SK-N-MC (cell line): ENCODE results near the gene PRDX1.
"Not testable (repeated sequence)": the region's sequence is repeated elsewhere in the genome, so short reads cannot be mapped to it uniquely, and the experiment has no call there.

ENCODE experiments used
- EZH2 ChIP-seq: fragments of 200-600 bp; sonication (generic); IDR thresholded peaks from one replicate; pipeline ENCODE4 v1.6.1; 2017; ENCODE audit warnings: antibody characterized with exemption
- FOXP2 ChIP-seq: optimal IDR thresholded peaks from 2 replicates; pipeline ENCODE3; 2011; ENCODE audit warnings: mild to moderate bottlenecking, moderate library complexity; ENCODE audit not compliant: insufficient read depth; ENCODE audit errors: extremely low read length, control extremely low read depth
- POLR2AphosphoS5 ChIP-seq: IDR thresholded peaks from 2 replicates; pipeline ENCODE4 v1.6.1; 2012; ENCODE audit warnings: mild to moderate bottlenecking, low read depth, low read length, borderline replicate concordance

GRCh38 chr1:45513532-45514260 lies 8.0 kb downstream of the PRDX1 start:
- not testable (repeated sequence) for TF ChIP-seq POLR2AphosphoS5, EZH2, FOXP2
